Measurements from ENCODE around the gene CDH23.

- TF ChIP-seq, protein P1, sequence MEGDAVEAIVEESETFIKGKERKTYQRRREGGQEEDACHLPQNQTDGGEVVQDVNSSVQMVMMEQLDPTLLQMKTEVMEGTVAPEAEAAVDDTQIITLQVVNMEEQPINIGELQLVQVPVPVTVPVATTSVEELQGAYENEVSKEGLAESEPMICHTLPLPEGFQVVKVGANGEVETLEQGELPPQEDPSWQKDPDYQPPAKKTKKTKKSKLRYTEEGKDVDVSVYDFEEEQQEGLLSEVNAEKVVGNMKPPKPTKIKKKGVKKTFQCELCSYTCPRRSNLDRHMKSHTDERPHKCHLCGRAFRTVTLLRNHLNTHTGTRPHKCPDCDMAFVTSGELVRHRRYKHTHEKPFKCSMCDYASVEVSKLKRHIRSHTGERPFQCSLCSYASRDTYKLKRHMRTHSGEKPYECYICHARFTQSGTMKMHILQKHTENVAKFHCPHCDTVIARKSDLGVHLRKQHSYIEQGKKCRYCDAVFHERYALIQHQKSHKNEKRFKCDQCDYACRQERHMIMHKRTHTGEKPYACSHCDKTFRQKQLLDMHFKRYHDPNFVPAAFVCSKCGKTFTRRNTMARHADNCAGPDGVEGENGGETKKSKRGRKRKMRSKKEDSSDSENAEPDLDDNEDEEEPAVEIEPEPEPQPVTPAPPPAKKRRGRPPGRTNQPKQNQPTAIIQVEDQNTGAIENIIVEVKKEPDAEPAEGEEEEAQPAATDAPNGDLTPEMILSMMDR (IDR thresholded peaks at IDR 0.05) = no peak
- TF ChIP-seq POLR2A (IDR thresholded peaks at IDR 0.05) = no peak
Observed at GRCh38 chr10:71454347-71454746, 57.6 kb downstream of the CDH23 start.
